D721Med (cell line): ENCODE data around the gene MFSD12.
"Not testable (repeated sequence)": the region's sequence is repeated elsewhere in the genome, so short reads cannot be mapped to it uniquely, and the experiment has no call there.

Experiments used
- DNase-seq: peaks from one replicate; pipeline ENCODE4 v3.0.0; 2011; ENCODE audit warnings: low spot score; ENCODE audit not compliant: insufficient read length
- FAIRE-seq: peaks from 2 replicates; lab custom pipeline; 2011; peaks lifted over from hg19 to GRCh38; lab: Jason Lieb, UNC
- TF ChIP-seq, protein P1 (sequence below): IDR thresholded peaks from 2 replicates; pipeline ENCODE4 v1.5.1; 2012; ENCODE audit warnings: mild to moderate bottlenecking, control low read depth; ENCODE audit not compliant: insufficient read depth; ENCODE audit errors: missing control alignments

MFSD12 gene

DNA sequence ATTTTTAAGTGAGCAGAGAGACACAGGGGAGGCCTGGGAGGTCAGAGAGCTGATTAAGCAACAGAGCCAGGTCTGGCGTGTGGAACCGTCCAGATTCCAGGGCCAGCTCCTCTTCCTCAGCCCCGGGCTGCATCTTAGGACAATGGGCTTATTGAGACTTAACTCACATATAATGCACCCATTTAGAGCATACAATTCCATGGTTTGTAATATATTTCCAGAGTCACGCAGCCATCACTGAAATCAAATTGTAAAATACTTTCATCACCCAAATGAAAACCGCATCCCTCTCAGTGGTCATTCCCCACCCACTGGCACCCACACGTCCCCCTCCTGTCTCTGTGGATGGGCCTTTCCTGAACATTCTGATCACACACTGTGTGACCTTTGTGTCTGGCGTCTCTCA, 13.2 kb upstream of the MFSD12 start:
- no peak for FAIRE-seq
- DNase-seq = no peak
- TF ChIP-seq, protein P1, sequence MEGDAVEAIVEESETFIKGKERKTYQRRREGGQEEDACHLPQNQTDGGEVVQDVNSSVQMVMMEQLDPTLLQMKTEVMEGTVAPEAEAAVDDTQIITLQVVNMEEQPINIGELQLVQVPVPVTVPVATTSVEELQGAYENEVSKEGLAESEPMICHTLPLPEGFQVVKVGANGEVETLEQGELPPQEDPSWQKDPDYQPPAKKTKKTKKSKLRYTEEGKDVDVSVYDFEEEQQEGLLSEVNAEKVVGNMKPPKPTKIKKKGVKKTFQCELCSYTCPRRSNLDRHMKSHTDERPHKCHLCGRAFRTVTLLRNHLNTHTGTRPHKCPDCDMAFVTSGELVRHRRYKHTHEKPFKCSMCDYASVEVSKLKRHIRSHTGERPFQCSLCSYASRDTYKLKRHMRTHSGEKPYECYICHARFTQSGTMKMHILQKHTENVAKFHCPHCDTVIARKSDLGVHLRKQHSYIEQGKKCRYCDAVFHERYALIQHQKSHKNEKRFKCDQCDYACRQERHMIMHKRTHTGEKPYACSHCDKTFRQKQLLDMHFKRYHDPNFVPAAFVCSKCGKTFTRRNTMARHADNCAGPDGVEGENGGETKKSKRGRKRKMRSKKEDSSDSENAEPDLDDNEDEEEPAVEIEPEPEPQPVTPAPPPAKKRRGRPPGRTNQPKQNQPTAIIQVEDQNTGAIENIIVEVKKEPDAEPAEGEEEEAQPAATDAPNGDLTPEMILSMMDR = no peak

DNA sequence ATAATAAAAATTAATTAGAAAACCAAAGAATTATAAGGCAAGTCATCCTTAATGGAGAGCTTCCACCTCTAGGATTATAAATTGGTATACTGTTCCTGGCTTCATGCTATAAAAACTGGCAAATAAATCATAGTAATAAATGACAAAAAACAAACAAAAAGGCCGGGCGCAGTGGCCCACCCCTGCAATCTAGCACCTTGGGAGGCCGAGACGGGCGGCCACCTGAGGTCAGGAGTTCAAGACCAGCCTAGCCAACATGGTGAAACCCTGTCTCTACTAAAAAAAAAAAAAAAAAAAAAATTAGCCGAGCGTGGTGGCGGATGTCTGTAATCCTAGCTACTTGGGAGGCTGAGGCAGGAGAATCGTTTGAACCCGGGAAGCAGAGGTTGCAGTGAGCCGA, 12.7 kb upstream of the MFSD12 start:
- not testable (repeated sequence) for DNase-seq, FAIRE-seq

DNA sequence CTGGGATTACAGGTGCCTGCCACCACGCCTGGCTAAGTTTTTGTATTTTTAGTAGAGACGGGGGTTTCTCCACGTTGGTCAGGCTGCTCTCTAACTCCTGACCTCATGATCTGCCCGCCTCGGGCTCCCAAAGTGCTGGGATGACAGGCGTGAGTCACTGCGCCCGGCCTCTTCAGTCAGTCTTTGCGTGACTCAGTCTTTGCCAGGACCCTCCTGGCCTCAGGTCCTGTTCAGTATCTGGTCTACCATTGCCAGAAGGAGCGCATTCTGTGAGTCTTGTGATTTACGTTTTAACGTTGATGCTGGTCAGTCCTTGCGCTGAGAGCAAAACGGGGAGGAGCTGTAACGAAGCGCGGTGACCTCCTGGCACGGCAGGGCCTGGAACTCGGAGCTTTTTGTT, 7.8 kb upstream of the MFSD12 start:
- DNase-seq (no peak), FAIRE-seq (no peak)

DNA sequence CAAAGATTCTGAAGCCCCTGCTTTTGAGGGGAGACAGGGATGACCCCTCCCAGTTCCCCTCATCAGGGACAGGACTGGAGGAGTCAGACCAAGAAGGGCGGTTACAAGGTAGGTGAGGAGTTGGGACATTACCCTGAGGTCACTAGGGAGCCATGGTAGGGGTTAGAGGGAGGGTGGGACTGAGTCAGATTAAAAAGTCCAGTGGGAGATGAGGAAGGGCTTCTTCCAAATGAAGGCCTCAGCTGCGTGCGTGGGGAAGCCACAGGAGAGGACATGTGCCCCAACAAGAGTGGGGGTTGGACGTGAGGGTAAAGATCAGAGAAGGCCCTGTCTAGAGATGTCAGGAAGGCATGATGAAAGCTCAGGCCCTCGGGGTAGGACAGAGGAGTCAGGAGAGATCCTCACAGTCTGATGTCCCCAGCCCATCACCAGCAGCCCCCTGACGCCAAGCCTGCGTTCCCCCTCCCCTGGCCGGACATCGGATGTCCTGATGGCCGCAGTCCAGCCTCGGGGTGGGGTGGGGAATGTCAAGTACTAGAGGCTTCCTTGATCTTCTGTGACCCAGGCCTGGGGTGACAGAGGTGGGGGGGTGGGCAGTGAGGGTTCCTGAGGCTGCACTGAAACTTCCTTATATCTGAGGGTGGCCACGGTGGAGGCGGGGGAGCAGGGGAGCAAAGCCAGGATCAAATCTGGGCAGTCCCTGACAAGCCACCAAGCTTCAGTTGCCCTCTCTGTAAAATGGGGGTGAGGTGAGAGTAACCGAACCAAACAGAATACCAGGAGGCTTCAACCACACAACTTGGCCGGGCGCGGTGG, 6.5 kb upstream of the MFSD12 start:
- no peak for DNase-seq
- no peak for FAIRE-seq
- TF ChIP-seq, protein P1 = no peak

More for the DNA sequence above, 7.8 kb upstream of the MFSD12 start:
- TF ChIP-seq, protein P1 = no peak

DNA sequence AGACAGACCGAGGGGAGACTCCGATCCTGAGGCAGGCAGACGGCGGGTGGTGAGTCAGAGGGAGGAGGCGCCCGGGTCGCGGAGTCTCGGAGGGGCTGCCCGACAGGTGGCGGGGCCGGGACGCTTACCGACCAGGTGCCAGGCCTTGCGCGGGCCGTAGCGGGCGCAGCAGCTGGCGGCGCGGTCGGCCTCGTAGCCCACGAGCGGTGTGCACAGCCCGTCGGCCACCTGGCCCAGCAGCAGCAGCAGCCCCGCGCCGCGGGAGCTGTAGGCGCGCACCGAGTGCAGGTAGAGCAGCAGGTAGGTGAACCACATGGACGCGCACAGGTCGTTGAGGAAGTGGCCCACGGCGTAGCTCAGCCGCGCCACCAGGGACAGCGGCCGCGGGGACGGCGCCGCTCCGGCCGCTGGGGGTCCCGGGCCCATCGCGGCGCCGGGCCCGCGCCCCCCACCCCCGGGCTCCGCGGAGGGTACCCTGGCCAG, 367 bp downstream of the MFSD12 start:
- no peak for FAIRE-seq
- TF ChIP-seq, protein P1 = no peak
- no peak for DNase-seq

DNA sequence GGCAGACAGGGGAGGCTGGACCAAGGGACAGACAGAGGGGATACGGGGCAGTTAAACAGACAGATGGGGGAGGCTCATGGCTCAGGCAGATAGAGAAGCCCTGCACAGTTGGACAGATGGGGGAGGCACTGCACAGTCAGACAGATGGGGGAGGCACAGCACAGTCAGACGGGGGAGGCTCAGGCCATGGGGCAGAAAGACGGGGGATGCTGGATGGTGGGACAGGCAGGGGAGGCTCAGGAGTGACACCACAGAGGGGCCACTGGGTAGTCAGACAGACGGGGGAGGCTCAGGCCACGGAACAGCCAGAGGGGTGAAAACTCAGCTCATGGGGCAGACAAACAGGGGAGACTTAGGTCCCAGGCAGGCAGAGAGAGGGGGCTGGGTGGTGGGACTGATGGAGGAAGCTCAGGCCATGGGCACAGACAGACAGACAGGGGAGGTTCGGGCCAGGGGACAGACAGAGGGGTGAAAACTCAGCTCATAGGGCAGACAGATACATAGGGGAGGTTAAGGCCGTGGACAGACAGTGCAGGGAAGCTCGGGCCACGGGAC, 886 bp downstream of the MFSD12 start:
- TF ChIP-seq, protein P1 = no peak
- DNase-seq (no peak), FAIRE-seq (no peak)

DNA sequence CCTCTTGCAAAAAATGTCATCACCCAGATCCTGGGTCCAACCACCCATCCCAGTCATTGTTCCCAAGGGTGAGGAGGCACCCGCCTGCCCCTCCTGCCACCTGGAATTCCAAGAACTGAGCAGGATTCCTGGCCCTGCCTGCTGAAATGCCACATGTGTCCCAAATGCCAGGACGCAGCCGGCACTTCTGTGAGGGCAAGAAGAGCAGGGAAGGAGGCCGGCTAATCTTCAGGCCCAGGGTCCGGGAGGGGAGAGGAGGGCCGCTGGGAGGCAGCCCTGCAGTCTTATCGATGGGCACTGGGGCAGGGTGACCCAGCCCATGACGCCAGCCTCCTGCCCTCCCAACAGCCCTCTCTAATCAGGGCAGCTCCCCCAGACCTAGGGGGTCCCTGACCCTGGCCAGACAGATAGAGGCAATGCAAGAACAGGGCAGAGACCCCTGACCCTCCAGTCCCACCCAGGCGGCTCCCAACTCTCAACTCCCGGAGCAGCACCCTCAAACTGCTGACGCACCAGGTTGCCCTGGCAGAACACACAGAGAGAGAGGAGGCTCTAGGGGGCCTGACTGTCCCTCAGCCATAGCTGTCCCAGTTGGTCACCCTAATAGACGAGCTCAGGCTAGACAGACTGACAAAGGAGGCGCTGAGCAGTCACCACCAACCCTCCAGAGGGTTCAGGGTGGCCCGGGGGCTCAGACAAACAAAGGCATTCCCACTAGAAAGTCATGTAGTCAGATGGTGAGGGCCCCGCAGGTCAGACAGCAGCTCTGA, 1.5 kb downstream of the MFSD12 start:
- DNase-seq (no peak), FAIRE-seq (no peak)
- TF ChIP-seq, protein P1 = no peak
